ENCODE measurements around the gene DESI1.
"Not testable (repeated sequence)": the region's sequence is repeated elsewhere in the genome, so short reads cannot be mapped to it uniquely, and the experiment has no call there.

Gene DESI1

DNA sequence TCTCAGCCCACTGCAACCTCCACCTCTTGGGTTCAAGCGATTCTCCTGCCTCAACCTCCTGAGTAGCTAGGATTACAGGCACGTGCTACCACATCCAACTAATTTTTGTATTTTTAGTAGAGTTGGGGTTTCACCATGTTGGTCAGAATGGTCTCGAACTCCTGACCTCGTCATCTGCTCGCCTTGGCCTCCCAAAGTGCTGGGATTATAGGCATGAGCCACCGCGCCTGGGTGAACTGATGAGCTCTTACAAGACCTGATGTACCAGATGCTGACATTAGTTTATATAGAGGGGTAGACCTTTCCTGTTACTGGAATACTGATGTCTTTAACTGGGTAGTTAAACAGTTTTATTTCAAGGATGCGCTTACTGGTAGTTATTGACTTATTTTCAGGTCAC is 13.8 kb upstream of the DESI1 start:
- not testable (repeated sequence) for DNase-seq (ENCODE audit: low spot score)

DNA sequence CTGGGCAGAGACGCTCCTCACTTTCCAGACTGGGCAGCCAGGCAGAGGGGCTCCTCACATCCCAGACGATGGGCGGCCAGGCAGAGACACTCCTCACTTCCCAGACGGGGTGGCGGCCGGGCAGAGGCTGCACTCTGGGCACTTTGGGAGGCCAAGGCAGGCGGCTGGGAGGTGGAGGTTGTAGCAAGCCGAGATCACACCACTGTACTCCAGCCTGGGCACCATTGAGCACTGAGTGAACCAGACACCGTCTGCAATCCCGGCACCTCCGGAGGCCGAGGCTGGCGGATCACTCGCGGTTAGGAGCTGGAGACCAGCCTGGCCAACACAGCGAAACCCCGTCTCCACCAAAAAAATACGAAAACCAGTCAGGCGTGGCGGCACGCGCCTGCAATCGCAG is 10.8 kb upstream of the DESI1 start:
- DNase-seq (ENCODE audit: low spot score), result not testable (repeated sequence)

DNA sequence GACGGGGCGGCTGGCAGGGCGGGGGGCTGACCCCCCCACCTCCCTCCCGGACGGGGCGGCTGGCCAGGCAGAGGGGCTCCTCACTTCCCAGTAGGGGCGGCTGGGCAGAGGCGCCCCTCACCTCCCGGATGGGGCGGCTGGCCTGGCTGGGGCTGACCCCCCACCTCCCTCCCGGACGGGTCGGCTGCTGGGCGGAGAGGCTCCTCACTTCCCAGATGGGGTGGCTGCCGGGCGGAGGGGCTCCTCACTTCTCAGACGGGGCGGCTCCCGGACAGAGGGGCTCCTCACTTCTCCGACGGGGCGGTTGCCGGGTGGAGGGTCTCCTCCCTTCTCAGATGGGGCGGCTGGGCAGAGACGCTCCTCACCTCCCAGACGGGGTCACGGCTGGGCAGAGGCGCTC is 10.3 kb upstream of the DESI1 start:
- DNase-seq (ENCODE audit: low spot score), result not testable (repeated sequence)

DNA sequence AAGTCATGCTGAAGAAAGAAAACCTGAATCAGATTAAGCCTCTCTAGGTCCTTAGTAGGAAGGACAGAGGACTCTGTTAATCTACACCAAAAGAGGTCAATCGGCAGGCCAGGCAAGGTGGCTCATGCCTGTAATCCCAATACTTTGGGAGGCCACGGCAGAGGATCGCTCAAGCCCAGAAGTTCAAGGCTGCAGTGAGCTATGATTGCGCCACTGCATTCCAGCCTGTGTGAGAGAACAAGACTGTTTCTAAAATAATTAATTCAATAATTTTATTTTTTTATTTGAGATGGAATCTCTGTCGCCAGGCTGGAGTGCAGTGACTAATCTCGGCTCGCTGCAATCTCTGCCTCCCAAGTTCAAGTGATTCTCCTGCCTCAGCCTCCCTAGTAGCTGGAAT is 4.7 kb upstream of the DESI1 start:
- DNase-seq (ENCODE audit: low spot score), result no peak

DNA sequence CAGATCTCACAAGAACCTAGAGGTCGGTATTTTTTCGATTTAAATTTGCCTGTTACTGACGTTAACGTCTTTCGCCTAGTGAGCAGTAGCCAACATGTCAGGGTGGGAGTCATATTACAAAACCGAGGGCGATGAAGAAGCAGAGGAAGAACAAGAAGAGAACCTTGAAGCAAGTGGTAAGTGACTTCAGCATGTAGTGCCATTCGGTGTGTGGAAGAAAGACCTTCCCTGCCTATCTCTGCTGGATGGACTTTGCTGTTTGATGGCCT is 1.0 kb upstream of the DESI1 start:
- no peak for DNase-seq (ENCODE audit: low spot score)

DNA sequence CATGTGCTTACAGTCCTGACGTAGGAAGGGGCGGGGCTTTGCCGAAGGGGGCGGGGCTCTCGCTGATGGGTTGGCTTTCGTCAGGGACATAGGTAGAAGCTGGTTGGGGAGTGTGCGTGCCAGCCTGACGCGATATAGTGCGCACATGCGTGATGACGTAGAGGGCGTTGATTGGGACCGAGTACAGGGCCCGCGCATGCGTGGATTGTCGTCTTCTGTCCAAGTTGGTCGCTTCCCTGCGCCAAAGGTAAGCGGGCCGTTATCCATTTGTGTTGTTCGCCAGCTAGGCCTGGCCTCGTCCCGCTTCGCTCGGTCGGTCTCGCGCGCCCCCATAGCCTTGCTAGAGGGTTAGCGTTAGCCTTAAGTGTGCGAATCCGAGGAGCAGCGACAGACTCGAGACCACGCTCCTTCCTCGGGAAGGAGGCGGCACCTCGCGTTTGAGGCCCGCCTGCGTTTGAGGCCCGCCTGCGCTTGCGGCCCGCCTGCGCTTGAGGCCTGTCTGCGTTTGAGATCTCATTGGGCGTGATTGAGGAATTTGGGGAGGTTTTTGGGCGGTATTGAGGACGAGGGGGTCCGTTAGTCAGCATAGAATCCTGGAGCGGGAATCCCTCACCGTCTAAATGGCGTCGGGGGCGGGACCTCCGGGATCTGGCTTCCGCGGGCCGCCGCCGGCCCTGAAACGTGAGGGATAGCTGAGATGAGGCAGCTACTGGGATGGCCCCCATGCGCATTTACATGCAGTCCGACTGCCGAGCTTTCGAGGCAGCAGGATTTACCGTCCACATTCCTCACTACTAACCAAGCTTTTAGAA is 462 bp upstream of the DESI1 start, which contains the start of gene XRCC6:
XRCC6 (plus strand) TSS at position 197 of the 812 bp plus-strand sequence. CDS start 710 bp downstream, outside the sequence.
- peak; percentile 100 for DNase-seq (ENCODE audit: low spot score)

DNA sequence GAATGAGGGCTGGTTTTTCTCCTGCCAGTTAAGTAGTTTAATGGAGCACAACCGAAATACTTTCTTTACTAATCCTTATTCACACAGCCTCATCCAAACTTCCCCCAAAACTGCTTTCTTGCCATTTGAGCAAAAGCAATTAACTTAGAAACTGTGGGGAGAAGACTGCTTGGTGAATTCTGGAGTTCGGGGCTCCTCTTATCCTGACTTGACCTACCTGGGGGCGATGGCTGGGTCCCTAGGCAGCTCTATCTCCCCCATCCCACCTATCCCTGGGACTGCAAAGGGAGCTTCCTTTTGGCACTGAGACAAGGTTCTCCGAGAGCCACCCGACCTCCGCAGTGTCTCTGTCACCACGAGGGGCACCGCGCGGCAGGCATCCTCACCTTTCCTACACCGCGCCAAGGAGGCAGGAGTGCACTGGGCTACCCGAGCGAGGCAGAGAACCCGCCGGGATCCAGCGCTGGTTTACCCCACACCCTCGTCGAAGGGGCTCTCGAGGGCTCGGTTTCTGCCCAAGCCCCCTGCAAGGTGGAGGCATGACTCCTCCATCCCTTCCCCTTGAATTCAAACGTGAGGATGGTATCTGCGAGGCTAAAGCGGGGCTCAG is 759 bp downstream of the DESI1 start:
- DNase-seq (ENCODE audit: low spot score), result peak; percentile 17

DNA sequence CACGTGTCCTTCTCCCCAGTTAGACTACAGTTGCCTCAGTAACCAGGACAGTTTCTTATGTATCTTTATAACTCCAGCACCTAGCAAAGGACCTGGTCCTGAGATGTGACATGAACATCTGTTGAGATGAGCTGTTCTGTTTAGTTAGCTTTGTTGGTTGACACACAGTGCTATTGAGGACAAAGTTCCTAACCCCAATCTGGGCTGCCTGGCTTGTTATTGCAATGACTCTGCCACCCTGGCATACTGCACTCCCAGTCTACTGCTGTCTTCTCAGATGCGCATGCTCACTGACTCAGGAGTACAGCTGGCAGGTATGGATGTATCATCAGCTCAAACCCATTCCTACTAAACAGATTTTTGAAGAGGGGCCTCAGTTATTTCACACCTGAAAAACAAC is 7.4 kb downstream of the DESI1 start:
- no peak for DNase-seq (ENCODE audit: low spot score)

DNA sequence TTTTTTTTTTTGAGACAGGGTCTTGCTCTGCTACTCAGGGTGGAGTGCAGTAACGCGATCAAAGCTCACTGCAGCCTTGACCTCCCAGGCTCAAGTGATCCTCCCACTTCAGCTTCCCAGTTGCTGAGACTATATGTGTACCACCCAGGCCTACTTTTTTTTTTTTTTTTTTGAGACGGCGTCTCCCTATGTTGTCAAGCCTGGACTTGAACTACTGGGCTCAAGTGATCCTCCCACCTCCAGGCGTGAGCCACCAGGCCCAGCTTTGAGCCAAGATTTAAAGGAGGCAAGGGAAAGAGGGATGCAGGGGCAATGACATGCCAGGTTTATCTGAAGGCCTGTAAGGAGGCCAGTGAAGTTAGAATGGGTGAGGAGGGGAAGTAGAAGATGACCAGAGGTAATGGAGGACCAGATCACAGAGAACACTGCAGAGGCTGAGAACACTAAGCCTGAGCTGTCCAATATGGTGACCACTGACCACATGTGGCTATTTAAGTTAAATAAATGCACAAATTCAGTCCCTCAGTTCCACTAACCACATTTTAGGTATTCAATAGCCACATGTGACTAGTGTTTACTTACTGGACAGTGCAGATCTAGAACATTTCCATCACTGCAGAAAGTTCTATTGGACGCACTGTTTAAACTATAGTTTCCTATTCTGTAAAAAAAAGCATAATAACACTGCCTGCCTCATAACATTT is 8.1 kb downstream of the DESI1 start:
- no peak for DNase-seq (ENCODE audit: low spot score)

DNA sequence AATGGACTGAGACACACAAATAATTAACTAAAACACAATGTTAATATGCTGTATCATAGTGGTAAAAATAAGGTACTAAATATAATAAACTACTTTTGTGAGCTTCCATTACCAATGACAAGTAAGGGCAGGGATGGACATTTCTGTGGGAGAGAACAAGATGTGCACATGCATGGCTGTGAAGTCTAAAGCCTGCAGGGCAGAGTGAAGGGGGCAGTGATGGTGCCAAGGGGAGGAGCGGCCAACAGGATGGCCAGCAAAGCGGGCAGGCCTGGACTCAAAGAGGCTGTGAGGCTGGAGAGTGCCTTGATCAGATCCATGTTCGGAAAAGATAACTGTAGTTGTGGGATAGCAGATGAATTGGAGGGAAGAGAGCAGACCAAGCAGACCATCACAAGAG is 12.5 kb downstream of the DESI1 start:
- no peak for DNase-seq (ENCODE audit: low spot score)

DNA sequence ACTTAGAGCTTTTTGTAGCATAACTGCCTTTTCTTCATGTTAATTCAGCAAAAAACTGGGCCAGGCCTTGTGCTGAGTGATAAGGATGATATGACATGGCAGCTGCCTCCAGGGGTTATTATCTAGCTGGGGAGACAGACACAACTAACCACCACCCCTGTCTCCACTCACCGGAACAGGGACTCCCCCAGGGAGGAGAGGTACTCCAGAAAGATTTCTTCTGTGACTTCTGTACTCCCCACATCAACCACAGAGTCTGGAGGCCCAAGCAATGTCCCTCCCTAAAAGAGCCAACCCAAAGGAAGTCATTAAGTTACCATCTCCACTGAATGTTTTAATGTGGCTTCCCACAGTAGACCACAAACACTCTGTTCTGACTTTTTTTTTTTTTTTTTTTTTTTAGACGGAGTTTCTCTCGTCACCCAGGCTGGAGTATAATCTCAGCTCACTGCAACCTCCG is 16.9 kb downstream of the DESI1 start:
- DNase-seq (ENCODE audit: low spot score), result peak; percentile 74

DNA sequence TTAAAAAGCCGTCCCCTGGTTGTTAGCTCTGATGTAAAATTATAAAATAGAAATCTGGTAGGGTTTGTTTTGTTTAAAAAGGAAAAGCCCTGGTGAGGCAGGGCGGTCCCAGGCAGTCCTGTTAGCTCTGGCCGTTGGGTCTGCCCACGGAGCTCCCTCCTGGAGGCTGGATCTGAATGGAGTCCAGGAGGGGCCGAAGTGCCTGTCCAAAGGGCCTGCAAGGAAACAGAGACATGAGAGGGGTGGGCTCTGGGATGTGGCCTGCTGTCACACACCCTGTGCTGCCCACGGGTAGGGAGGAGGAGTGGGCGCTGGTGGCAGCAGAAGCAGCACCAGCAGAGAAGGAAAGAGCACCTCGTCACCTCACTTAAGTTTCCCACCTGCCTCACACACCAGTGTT is 19.9 kb downstream of the DESI1 start:
- DNase-seq (ENCODE audit: low spot score), result no peak

DNA sequence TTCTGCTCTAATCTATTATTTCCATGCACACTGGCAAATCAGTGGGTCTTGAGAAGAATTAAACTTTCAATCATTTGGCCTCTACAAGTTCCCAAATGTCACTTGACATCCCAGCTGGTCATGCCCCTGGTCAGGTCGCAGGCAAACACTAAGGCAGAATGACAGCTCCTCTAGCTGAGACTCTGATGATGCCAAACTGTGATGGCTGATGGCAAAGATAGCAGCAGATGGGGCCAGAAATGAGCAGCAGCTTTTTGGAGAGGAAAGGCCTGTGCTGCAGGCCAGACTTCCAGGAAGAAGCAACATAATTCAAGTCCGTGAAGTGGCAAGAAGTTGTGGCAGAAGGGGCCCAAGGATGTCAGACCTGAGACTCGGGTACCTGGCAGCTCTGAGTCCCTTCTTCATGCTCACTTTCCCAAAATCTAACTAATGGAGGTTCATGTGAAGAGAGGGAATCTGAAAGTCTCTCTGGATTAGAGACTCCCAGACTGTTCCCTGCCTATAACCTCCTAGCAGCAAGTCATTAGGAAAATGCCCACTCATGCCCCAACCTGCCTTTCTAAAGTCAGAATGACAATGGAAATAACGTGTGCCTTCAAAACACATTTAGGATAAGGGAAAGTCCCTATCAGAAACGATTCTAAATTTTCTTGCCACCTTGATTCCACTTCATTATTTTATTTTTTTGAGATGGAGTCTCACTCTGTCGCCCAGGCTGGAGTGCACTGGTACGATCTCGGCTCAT is 21.8 kb downstream of the DESI1 start:
- no peak for DNase-seq (ENCODE audit: low spot score)

DNA sequence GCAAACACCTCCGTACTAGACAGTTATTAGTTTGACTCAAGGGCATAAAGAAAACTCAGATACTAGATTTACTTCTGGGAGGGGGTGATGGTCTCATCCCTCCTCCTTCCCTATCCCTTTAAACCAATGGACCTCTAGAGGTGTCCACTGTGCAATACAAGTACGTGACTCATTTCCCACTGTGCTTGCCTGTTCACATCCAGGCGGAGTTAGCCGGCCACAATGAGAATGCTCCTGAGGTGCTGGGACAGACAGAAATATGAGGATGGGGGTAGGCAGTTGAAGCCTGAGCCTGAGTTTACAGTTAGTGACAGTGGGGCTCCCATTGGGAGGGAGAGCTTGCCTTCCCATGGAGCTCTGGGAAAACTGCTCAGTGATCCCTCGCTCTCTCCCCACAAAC is 22.8 kb downstream of the DESI1 start:
- no peak for DNase-seq (ENCODE audit: low spot score)

DNA sequence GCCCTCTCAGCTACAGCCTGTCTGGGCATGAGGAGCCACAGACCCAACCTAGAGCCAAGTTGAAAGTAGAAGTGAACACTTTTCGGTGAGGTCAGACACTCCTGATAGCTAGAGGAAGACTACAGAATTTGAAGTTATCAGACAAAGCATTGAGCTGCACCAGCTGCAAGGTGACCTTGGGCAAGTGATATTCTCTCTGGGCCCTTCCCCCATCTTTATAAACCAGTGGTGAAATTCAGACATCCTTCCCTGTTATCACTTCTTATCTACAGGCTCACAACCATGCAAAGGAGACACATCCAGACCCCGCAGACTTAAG is 23.2 kb downstream of the DESI1 start:
- DNase-seq (ENCODE audit: low spot score), result no peak

DNA sequence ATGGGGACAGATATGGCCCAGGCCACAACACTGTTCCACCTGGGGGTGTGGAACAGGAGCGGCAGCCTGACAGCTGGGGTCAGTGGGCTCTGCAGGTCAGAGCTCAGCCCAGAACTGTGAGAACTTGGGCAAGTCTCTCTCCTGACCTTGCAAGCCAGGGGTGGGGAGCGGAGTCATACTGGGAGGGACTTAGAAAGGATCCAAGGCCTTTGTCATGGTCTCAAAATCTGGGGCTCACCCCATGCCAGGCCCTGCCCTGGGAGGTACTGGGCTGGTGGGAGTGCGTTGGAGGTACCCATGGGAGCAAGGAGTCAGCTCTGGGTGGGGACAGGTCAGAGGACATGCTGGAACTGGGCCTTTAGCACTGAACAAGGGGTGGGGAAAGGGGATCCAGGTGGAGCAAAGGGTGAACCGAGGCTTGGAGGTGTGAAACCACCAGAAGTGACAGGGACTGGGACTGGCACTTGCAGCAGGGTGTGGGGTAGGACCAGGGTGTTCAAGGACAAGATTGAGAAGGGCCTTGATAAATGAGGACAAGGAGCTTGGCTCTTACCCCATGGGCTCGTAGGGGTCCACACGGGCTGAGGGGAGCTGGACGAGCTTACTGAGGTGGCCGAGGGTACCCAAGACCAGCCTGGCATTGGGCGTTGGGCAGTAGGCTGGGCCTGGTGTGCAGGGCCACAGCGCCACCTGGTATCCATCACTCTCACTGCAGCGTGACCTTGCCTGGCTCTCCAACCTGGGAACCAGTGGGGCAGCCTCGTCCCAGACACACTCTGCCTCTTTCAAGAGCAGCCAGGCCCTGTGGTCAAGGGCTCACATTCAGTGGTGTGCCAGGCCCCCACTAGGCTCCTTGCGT is 23.8 kb downstream of the DESI1 start:
- DNase-seq (ENCODE audit: low spot score), result peak; percentile 27

DNA sequence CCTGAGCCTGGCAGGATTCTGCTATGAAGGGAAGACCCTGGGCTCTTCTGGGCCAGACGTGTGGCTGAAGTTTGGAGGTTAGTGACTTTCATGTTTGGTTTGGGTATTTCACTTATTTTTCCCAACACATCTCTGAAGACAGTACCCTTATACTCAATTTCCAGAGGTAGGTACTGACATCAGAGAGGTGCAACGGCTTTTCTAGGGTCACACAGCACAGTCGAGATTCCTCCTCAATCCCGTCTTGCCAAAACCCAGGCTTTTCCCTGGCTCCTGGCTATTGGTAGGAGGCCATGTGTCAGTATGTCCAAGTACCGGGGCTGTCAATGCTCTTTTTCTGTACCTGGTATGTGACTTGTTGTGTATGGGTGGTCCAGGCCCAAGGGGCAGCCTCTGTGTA is 25.1 kb downstream of the DESI1 start:
- DNase-seq (ENCODE audit: low spot score), result no peak

DNA sequence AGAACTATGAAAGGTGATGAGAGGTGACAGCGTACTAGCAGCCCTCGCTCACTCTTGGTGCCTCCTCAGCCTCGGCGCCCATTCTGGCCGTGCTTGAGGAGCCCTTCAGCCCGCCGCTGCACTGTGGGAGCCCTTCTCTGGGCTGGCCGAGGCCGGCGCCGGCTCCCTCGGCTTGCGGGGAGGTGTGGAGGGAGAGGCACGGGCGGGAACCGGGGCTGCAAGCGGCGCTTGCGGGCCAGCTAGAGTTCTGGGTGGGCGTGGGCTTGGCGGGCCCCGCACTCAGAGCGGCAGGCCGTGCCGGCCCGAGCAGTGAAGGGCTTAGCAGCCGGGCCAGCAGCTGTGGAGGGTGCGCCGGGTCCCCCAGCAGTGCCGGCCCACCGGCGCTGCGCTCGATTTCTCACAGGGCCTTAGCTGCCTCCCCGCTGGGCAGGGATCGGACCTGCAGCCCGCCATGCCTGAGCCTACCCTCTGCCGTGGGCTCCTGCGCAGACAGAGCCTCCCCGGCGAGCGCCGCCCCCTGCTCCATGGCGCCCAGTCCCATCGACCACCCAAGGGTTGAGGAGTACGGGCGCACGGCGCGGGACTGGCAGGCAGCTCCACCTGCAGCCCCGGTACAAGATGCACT is 27.4 kb downstream of the DESI1 start:
- DNase-seq (ENCODE audit: low spot score), result not testable (repeated sequence)

DNA sequence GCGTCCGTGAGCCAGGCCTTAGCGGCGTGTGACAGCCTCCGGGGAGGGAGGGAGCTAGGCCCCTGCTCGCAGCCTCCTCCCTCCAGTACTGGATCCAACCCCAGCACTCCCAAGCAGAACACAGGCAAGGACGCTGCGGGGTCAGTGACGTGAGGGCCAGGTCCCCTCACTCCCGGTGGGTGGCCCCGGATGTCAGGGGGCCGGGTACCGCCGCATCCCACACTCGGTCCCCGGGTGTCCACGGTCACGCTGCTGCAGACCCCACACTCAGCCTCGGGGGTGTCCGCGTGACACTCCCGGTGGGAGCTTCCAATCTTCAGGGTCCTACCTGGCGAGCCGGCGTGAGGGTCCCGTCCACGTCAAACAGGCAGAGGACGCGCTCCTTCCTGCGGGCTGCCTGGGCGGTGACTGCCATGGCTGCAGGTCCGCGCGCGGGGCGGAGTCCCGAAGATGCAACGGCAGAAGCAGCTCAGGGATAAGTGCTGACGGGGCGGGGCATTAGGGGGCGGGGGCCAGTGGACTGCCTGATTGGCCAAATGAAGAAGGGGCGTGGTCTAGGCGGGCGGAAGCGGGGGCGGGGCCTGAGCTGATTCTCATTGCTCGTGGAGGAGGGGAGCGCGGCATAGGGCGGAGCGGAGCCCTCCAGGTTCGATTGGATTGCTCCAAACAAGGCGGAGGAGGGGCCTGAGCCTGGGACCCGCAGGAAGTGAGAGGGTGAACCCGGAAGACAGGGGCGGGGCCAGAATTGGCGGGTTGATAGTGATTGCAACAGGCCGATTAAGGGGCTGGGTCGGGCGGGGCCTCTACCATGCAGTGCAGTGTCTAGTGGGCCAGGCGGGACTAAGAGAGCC is 31.2 kb downstream of the DESI1 start, which contains the start of gene PMM1:
PMM1 (minus strand) TSS at position 450 of the 851 bp plus-strand sequence; CDS start at position 415, 35 bp downstream.
- DNase-seq (ENCODE audit: low spot score), result peak; percentile 100

DNA sequence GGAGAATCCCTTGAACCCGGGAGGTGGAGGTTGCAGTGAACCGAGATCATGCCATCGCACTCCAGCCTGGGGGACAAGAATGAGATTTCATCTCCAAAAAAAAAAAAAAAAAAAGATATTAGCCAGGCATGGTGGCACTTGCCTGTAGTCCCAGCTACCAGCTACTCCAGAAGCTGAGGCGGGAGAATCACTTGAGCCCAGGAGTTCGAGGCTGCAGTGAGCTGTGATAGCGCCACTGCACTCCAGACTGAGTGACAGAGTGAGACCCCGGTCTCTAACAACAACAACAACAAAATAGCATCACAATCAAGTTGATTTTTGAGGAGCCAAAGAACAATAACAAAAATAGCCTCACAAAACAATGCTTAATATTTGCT is 33.5 kb downstream of the DESI1 start:
- no peak for DNase-seq (ENCODE audit: low spot score)
